Measurements from ENCODE around the gene MTHFD1. TPM values are rescaled to one million over a fixed set of nuclear protein-coding genes. Genes with fewer than 3 reads are reported as not detected.

Gene MTHFD1
- total RNA-seq, 1 donor: 28.2 TPM

GRCh38 chr14:64421166-64421565 is 33.0 kb downstream of the MTHFD1 start:
- H4K20me1 ChIP-seq (ENCODE audit: insufficient read depth, low read length): no peaks in the 10 kb centered on the region
- peak overlapping the region; percentile 6 for H3K4me3 ChIP-seq (ENCODE audit: insufficient read depth, low read length)
- H3K27me3 ChIP-seq (ENCODE audit: insufficient read depth, low read length): no peaks in the 10 kb centered on the region
- H3K36me3 ChIP-seq (ENCODE audit: insufficient read depth, low read length): peaks cover 47% of the 10 kb centered on the region
- no peaks in the 10 kb centered on the region for H3K79me2 ChIP-seq (ENCODE audit: insufficient read depth, low read length)
- peak overlapping the region; percentile 68 for H3K4me2 ChIP-seq (ENCODE audit: insufficient read depth, low read length)
- H3K27ac ChIP-seq (ENCODE audit: low read depth, low read length): peak overlapping the region; percentile 74
- H3K9me3 ChIP-seq (ENCODE audit: low read depth, low read length): no peaks in the 10 kb centered on the region
- TF ChIP-seq, protein P1, sequence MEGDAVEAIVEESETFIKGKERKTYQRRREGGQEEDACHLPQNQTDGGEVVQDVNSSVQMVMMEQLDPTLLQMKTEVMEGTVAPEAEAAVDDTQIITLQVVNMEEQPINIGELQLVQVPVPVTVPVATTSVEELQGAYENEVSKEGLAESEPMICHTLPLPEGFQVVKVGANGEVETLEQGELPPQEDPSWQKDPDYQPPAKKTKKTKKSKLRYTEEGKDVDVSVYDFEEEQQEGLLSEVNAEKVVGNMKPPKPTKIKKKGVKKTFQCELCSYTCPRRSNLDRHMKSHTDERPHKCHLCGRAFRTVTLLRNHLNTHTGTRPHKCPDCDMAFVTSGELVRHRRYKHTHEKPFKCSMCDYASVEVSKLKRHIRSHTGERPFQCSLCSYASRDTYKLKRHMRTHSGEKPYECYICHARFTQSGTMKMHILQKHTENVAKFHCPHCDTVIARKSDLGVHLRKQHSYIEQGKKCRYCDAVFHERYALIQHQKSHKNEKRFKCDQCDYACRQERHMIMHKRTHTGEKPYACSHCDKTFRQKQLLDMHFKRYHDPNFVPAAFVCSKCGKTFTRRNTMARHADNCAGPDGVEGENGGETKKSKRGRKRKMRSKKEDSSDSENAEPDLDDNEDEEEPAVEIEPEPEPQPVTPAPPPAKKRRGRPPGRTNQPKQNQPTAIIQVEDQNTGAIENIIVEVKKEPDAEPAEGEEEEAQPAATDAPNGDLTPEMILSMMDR (IDR thresholded peaks at IDR 0.05; ENCODE audit: extremely low read depth, low read depth, low read length): no peak
- H3K4me1 ChIP-seq (ENCODE audit: insufficient read depth, low read length): peaks cover 35% of the 10 kb centered on the region
- DNase-seq (ENCODE audit: insufficient read length, low spot score, missing footprints): peak; percentile 67
- H2AFZ ChIP-seq (ENCODE audit: low read length): peak overlapping the region; percentile 69

GRCh38 chr14:64422005-64422404 is 33.9 kb downstream of the MTHFD1 start:
- no peak overlapping the region for H2AFZ ChIP-seq (ENCODE audit: low read length)
- TF ChIP-seq, protein P1 (IDR thresholded peaks at IDR 0.05; ENCODE audit: extremely low read depth, low read depth, low read length): no peak
- H3K27me3 ChIP-seq (ENCODE audit: insufficient read depth, low read length): no peaks in the 10 kb centered on the region
- no peaks in the 10 kb centered on the region for H4K20me1 ChIP-seq (ENCODE audit: insufficient read depth, low read length)
- no peaks in the 10 kb centered on the region for H3K9me3 ChIP-seq (ENCODE audit: low read depth, low read length)
- peaks cover 47% of the 10 kb centered on the region for H3K36me3 ChIP-seq (ENCODE audit: insufficient read depth, low read length)
- no peak overlapping the region for H3K4me2 ChIP-seq (ENCODE audit: insufficient read depth, low read length)
- peaks cover 28% of the 10 kb centered on the region for H3K4me1 ChIP-seq (ENCODE audit: insufficient read depth, low read length)
- H3K27ac ChIP-seq (ENCODE audit: low read depth, low read length): no peak overlapping the region
- no peaks in the 10 kb centered on the region for H3K79me2 ChIP-seq (ENCODE audit: insufficient read depth, low read length)
- DNase-seq (ENCODE audit: insufficient read length, low spot score, missing footprints): no peak
- no peak overlapping the region for H3K4me3 ChIP-seq (ENCODE audit: insufficient read depth, low read length)

GRCh38 chr14:64422756-64423155 is 34.6 kb downstream of the MTHFD1 start:
- TF ChIP-seq, protein P1 (IDR thresholded peaks at IDR 0.05; ENCODE audit: extremely low read depth, low read depth, low read length): no peak
- H3K4me1 ChIP-seq (ENCODE audit: insufficient read depth, low read length): peaks cover 20% of the 10 kb centered on the region
- H3K9me3 ChIP-seq (ENCODE audit: low read depth, low read length): no peaks in the 10 kb centered on the region
- DNase-seq (ENCODE audit: insufficient read length, low spot score, missing footprints): no peak
- no peak overlapping the region for H3K4me3 ChIP-seq (ENCODE audit: insufficient read depth, low read length)
- no peaks in the 10 kb centered on the region for H4K20me1 ChIP-seq (ENCODE audit: insufficient read depth, low read length)
- no peak overlapping the region for H3K4me2 ChIP-seq (ENCODE audit: insufficient read depth, low read length)
- H2AFZ ChIP-seq (ENCODE audit: low read length): no peak overlapping the region
- H3K27ac ChIP-seq (ENCODE audit: low read depth, low read length): no peak overlapping the region
- H3K27me3 ChIP-seq (ENCODE audit: insufficient read depth, low read length): no peaks in the 10 kb centered on the region
- no peaks in the 10 kb centered on the region for H3K79me2 ChIP-seq (ENCODE audit: insufficient read depth, low read length)
- peaks cover 54% of the 10 kb centered on the region for H3K36me3 ChIP-seq (ENCODE audit: insufficient read depth, low read length)

GRCh38 chr14:64423987-64424386 is 35.8 kb downstream of the MTHFD1 start:
- H2AFZ ChIP-seq (ENCODE audit: low read length): peak overlapping the region; percentile 48
- H3K9me3 ChIP-seq (ENCODE audit: low read depth, low read length): no peaks in the 10 kb centered on the region
- H3K27me3 ChIP-seq (ENCODE audit: insufficient read depth, low read length): no peaks in the 10 kb centered on the region
- no peak for DNase-seq (ENCODE audit: insufficient read length, low spot score, missing footprints)
- peaks cover 55% of the 10 kb centered on the region for H3K36me3 ChIP-seq (ENCODE audit: insufficient read depth, low read length)
- H3K4me2 ChIP-seq (ENCODE audit: insufficient read depth, low read length): peak overlapping the region; percentile 9
- TF ChIP-seq, protein P1 (IDR thresholded peaks at IDR 0.05; ENCODE audit: extremely low read depth, low read depth, low read length): no peak
- H3K4me3 ChIP-seq (ENCODE audit: insufficient read depth, low read length): no peak overlapping the region
- H4K20me1 ChIP-seq (ENCODE audit: insufficient read depth, low read length): no peaks in the 10 kb centered on the region
- peak overlapping the region; percentile 1 for H3K27ac ChIP-seq (ENCODE audit: low read depth, low read length)
- no peaks in the 10 kb centered on the region for H3K79me2 ChIP-seq (ENCODE audit: insufficient read depth, low read length)
- peaks cover 20% of the 10 kb centered on the region for H3K4me1 ChIP-seq (ENCODE audit: insufficient read depth, low read length)
